Stimulated activated CD8-positive, alpha-beta memory T cell treated with anti-CD3 and anti-CD28 coated beads, Interleukin-15, amount 100 ng/mL, for 48 hours (primary cell): ENCODE data around the gene LITAFD.
"Not testable (repeated sequence)": the region's sequence is repeated elsewhere in the genome, so short reads cannot be mapped to it uniquely, and the experiment has no call there.

Source experiments
- DNase-seq, 2 donors: peaks; one replicate each; pipeline ENCODE4 v3.0.0-alpha.2; 2020; ENCODE audit warnings: low read depth in 2 of 2

The LITAFD gene

DNA sequence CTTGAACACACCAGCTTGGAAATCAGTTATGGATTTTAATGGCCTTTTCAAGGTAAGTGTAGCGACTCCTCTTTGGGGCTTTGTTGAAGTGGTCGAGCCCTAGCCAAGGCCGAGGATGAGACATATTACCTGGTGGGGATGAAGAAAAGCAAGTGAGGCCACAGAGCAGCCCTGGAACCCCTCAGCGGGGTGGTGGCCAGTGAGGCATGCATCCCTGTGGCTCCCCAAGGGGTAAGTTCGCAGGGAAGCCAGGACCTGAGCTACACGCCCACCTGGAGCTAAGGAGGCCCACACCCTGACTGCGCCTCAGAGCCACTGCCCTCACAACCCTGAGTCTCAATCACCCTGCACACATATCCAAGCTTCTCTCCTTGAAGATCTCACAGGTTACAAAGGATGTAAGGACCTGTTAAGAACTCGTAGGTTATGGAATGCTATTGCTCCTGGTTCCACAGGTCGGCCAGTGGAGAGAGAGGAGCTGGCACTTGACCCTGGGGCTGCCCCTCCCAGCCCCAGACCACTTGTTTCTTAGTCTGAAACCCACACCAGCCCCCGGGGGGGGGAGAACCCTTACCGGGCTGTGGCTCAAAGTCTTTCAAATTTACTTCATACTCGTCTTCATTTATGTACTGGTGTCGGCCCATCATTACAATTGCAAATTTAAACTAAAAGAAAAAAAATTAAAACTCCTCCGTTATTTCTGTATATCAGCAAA lies 12.0 kb downstream of the LITAFD start:
- no peak for DNase-seq

DNA sequence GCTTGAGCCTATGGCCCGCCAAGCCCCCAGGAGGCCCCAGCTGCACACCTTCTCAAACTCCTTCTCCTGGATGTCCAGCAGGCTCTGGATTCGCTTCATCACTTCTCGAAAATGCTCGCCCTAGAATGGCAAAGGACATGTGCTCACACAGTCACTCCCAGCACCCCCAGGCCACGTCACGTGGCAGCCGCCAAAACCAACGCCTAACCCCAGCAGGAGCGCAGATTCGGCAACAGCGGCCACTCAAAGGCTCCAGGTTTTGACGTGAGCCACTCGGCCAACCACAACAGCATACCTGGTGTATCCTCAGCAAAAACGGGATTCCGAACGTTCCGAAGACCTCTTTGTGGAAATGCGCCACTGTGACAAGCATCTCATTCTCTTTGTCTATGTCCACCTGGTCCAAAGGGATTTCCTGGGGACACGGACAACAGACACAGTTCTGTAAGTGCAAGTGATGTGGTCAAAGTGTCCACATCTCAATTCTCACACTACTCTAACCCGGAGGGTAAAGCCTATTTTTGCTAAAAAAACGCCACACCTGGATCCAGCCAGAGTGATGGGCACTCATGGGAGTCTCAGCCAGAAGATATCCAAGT lies 12.7 kb downstream of the LITAFD start:
- no peak for DNase-seq

DNA sequence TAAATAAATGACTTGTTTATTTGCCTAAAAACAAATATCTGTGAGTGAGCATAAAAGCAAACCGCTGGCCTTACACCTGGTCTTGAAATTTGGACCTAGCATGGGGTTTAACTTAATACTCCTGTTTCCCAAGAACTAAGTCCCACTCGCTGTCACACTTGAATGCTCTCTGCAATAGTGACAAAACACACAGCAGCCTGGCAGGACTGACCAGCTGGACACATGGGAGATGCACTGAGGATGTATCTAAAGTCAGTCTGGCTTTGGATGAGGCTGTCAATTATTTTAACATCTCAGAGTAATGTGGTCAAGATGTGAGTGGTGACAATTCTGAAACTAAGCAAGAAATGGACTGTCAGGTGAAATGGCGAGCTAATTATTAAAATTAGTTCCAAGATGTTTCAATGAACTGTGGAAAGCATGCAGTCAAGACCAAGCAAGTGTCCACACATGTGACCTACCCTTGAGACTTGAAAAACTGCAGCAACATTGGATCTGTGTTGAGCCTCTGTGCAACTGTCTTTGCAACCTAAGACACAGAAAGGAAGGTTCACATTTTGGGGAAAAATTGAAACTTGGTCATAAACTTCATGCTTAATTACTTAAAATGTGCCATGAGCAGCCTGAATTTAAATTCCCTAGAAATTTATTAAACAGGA lies 16.6 kb downstream of the LITAFD start:
- DNase-seq, result no peak

DNA sequence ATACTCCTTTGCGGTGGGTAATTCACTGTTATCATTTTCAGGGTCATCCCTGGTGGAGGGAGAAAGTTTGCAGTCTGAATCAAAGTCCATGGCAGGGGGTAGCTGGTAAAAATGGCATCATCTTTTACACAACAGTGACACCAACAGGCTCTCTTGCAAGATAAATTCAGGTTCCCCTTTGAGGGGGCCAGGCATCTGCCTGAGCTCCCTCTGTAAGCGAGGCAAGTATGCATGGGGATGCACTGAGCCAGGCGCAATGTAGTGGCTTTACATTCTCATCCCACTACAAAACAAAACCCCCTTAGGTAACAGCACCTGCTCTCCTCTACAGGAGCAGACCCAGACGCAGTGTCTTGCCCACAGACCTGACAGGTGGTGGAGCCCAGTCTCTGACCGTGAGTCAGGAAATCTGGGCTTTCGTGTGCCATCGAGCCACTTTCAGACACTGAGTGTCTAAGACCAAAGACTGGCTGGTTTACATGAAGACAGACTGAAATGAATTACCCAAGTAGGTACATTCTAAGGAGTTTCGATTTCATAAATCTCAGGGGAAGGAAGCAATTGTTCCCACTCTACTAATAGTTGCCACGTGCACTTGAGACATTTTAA lies 17.7 kb downstream of the LITAFD start:
- no peak for DNase-seq

DNA sequence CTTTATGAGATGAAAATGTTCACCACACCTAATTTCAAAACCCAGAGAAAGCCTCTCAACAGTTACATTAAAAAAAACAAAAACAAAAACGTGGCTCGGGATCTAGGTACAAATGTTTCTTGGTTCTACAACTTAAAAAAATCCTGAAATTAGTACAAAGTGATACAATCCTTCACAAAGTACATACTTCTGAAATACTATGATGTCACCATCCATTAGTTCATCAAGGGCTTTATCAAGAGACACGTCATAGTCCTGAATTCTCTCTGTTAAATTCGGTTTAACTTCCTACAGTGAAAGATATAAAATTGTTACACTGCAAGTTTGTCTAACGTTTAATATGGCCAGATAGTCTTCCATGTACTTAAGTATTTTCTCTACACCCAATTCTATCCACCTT lies 18.2 kb downstream of the LITAFD start:
- DNase-seq, result no peak

DNA sequence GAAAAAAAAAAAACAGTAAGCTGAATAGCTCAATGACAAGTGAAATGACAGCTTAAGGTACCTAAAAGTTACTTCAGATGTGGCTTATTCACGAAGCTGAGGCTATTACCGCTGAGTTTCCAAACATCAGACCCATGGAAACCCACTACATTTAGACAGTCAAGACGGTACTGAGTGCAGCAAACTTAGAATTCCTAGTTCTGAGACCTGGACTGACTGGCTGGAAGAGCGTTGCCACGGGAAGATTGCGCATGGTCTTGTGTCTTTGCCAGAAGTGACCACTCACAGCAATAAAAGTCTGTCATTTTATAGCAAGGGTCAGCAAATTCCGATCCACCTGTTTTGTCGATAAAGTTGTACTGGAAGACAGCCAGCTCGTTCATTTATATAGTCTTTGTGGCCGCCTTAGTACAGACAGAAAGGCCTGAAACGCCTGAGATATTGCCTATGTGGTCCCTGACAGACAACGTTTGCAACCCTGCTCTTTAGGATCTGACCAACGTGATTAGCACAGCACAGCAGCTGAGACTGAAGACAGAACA lies 19.2 kb downstream of the LITAFD start:
- no peak for DNase-seq

DNA sequence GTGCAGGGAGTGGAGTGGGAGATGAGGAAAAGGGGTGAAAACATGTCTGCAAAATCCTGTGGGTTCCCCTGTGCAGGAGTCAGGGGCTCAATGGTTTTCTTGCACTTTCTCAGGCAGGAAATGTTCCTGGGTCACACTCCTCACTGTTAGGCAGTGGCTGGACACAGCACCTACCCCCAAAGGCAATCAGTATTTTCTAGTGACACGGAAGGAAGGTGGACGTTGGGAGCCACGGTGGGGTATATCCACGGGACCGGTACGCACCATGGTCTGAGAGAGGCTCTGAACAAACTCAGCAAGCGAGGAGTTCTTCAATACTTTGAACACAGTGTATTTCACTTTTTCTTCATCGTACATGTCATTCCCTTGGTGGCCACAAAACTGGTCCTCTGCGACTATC lies 20.9 kb downstream of the LITAFD start:
- DNase-seq, result no peak

DNA sequence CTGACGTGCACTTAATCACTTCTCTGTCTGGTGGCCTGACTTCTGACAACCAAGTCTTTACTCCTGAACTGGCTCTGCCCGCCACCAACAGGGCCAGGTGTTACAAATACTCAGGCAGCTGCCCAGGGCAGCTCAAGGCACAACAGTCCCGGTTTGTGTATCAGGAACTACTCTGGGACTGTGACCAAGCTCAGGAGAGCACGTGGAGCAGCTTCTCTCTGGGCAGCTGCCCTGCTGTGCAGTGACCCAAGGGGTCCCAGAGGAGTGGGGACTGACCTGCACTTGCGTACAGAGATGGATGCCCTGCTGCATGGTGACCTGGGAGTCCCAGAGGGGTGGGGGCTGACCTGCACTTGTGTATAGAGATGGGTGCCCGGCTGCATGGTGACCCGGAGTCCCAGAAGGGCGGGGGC lies 21.9 kb downstream of the LITAFD start:
- DNase-seq, result no peak

DNA sequence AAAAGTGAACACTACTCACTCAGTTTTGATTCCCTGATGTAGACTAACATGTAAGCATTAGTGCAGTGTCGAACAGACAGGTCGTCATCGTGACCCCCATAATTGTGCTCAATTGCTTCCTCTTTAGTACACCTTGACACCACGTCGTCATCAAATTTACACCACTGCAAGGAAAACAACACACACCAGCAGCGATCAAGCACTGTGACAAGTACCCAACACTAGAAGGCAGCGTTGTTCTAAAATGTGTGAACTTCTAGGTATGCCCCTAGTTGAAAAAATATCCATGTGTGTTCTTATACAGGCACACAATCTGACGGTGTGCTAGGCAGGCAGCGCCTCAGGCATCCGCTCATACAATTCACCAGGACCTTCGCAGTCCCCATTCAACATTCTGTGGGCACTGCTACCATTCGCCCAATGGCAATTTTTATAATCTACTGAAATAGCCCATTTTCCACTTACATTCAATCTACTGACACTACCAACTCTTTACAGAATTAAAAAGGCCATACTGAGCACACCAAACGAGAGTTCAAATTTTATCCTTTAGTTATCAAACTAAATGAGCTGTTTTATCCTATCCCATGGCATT lies 23.1 kb downstream of the LITAFD start:
- DNase-seq, result no peak

DNA sequence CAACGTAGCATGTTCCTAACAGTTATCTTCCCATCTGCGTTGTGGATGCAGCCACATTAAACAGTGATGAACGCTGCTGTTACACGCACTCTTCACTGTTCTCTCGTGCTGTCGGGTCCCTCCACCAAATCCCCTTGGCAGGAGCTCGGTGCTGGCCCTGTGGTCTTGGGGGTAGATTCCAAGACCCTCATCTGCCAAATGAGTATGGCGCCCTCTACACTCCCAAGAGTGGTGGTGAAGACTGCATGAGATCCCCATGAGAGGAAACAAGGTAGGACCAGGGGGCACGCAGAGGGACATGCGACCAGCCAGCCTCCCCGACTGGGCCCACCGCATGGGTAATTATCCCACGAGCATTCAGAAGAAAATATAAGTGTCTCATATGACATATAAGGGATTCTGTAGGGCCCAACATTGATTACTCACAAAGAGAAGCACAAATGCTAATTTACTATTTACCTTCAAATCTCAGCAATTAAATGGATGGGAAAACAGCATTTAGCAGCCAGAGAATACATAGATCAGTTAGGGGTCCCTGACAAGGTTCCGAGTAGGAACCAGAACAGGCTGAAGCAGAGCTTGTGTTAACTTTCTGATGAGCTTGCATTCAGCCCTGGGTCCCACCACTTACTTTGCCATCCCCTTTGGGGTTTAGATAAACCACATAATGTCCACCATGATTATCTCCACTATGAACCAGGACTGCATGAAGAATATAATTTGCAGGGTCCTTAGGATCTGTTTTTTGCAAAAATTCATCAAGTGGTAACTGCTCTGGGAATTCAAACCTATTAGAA lies 23.8 kb downstream of the LITAFD start:
- DNase-seq, result no peak

DNA sequence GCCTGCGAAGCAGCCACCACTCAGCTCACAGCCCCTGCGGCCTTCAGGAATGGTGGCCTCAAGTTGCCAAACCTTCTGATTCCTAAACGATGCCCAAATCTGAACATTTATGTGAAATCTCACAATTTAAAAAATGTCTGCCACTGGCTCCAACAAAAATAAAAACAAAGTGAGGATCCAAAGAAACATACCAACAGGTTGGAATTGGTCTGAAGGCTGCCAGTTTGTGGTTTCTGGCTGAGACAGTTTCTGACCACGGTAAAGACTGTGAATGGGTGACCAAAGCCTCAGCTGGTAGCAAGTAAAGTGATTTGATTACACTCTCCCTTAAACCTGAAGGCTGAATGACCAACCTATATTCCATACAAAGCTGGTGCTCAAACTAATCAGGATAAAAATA lies 24.9 kb downstream of the LITAFD start:
- no peak for DNase-seq

DNA sequence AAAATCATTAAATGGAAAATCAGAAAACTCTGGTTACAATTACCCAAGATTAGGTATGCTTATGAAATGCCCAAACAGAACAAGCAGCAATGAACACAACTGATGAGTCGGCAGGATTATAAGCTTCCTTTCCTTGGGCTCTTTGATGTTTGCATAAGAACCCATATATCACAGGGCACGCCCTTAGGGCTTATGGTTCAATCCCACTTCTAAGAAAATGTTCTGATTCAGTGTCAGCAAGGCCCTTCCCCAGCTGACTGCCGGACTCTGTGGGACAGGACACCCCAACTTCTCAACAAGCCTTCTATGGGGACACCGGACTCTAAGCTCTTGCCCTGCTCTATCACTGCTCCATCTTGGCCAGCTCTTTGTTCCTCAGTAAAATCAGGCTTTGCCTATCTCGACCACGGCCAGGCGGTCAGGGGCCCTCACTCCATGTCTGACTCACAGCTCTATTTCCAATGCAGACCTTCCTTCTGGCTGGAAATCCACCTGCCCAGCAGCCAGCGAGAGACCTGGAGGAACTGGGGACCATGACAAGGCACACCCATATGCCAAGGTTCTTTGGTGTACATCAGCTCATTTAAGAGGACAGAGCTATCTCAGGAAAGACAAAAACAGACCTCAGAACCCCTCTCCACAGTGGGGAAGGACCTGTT lies 26.8 kb downstream of the LITAFD start:
- no peak for DNase-seq

DNA sequence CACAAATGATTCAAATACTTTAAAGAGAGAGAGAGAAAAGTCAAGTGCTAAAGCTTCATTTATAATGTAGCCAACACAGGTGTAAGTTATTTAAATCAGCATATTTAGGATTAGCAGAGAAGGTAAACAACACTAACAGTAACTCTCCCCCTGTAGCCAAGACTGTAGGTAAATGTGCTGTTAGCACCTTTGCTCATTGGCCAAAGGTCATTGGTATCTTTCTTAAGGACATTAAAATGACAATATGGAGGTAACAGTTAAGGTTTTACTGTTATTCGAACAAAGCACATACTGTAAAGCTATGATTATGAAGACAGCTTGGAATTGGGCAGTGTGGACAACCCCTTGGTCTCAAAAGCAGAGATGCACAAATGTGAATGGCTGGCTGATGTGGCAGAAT lies 28.7 kb downstream of the LITAFD start:
- DNase-seq, result no peak

DNA sequence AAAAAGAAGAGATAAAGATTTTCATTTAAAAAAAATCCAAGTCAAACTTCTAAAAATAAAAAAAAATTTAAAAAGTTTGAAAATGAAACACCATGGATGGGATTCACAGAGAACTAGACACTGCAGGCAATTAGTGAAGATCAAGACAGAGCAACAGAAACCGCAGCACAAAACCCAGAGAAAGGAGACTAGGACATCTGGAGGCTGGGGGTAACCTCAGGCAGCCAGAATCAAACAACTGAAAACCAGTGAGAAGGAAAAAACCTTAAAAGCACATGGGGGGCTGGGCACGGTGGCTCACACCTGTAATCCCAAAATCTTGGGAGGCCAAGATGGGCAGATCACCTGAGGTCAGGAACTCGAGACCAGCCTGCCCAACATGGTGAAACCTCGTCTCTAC lies 30.6 kb downstream of the LITAFD start:
- DNase-seq, result no peak

DNA sequence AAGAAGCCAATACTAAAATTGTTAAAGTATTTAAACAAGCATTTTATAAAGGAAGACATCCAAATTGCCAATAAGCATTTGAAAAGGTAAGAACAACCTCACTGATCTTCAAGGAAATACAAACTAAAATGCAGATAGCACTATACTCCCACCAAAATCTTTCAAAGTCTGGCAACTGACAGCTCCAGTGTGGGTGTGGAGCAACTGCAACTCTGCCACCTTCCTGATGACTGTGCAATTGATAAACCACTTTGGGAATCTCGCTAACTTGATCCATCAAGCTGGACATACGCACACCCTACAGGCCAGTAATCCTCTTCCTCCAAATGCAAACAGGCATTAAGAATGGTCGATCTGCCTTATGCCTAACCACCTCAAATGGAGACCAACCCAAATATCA lies 31.9 kb downstream of the LITAFD start:
- no peak for DNase-seq

DNA sequence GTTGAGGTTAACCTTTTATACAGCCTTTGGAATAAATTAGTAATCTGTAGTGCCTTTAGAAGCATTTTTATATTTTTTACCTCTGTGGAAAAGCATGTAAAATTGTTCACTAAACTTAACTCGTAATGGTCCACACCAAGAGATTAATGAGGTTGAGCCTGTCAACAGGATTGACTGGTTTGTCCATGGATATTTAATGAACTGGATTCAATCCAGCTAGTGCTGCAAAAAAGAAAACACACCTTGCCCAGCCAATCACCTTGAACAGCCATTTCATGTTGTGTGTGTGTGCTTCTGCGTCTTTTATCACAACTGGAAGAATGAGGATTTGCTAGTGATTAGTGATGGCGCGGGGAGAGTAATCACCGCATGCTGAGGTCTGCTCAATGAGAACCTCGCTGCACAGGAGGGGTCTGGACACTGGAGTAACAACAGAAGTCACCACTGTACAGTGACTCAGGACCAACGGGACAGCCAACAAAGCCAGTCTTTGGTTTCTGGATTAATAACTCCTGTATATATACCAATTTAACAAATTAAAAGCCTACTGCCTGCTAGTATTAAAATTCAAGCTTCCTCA lies 33.7 kb downstream of the LITAFD start:
- DNase-seq, result no peak

DNA sequence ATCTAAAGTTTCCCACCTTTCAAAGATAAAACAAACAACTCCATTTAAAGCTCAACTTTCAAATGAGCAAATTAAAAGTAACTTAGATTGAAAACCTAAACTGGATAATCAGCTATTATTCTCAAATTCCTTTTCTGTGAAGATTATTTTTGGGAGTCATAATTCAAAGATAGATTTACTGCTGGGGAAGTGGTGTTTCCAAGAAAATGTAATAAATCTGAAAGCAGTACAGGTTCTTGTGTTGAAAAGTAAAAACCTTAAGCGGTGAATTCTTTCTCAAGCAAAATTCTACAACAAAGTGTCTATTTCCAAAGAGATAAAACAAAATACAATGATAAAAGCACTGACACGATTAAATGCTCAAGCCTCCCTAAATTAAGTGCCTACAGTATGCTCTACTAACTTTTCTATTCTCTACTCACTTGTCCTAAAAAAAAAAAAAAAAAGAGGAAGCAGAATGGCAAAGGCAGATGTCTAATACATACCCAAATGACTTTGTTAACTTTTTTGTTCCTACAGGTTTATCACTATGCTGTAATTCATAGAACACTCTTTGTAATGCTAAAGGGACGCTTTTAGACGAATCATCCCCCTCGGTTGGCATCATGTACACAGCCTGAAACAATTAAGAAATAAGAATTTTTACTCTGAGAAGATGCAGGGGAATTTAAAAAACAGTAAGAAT lies 34.5 kb downstream of the LITAFD start:
- no peak for DNase-seq

DNA sequence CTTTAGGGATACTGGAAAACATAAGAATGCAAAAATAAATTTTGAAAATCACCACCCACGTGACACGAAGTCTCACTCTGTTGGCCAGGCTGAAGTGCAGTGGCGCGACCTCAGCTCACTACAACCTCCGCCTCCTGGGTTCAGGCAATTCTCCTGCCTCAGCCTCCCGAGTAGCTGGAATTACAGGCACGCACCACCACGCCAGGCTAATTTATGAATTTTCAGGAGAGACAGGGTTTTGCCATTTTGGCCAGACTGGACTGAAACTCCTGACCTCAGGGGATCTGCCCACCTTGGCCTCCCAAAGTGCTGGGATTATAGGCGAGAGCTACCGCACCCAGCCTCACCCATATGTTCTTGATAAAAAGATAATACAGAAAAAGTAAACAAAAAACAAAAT lies 35.2 kb downstream of the LITAFD start:
- not testable (repeated sequence) for DNase-seq

DNA sequence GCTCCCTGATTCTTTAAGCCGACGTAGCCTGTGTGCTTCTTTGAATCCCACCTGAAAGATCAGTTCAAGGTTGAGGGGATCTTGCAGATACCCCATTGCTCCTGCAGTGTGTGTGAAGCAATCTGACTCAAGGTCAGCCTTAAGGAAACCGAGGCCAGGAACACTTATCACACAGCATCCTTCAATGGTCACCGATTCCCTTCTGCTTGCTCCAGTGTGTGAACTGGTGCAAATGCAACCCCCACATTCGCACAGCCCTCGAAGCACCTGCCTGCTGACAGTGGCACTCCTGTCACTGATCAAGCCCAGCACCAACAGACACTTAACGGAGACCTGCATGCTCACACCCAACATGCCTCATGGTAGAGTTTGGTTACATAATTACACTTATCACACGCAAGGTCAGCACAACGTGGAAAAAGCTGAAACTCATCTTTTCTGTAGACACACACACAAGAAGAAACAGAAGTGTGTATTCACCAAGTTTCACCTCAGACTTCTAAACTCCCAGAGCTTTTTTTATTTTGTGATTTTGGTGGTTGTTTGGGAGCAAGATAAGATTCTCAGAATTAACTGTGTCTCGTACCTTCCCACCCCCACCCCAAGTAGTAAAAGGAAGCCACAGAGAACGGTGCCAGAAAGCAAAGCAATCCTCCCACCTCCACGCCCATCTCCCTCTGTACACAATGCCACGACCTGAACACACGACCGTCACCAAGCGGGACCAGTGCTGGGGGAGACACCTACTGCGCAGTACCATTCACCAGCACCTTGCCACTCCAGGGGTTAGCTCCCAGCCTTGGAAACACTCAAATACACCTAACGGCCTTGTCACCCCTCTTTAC lies 37.2 kb downstream of the LITAFD start:
- no peak for DNase-seq
